Transverse colon (tissue), 4 donors: ENCODE measurements around the gene PLA2G4D.

Source experiments
- EP300 ChIP-seq: sonication (generic); formaldehyde crosslinking; IDR thresholded peaks from one replicate; pipeline ENCODE4 v1.6.1; 2017; ENCODE audit warnings: antibody characterized with exemption, low read depth
- POLR2A ChIP-seq: fragments of 450-650 bp; IDR thresholded peaks from one replicate; pipeline ENCODE4 v1.6.1; 2016; ENCODE audit warnings: antibody characterized with exemption, mild to moderate bottlenecking, moderate library complexity
- POLR2AphosphoS5 ChIP-seq, 3 donors: sonication (generic); formaldehyde crosslinking; IDR thresholded peaks; one replicate each; pipeline ENCODE4 v1.6.1; 2016; ENCODE audit warnings: antibody characterized with exemption in 3 of 3
- TF ChIP-seq, protein P1 (sequence below), 5 experiments: fragments of 200-600 bp in 3 of 5; fragments of 450-650 bp in 2 of 5; sonication (generic) in 3 of 5; IDR thresholded peaks; 1 replicate in 2 of 5; 2 replicates in 3 of 5; pipeline ENCODE4 v1.5.1; 2016 to 2017; ENCODE audit warnings: antibody characterized with exemption in 5 of 5, inconsistent platforms in 3 of 5, mild to moderate bottlenecking in 2 of 5, moderate library complexity in 1 of 5

DNA sequence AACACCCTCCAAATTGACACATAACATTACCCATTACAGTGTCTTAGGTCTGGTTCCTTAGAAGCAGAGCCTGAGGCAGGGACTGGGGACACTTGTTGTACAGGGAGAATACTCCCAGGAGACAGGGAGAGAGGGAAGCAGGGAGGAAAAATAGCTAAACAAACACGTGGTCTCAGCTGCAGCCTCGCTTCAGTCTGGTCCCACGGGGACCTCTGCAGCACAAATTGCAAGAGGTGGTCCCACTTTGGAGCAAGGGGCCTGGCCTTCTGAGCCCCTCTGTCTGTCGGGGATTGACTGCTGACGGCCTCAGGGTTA, 25.0 kb upstream of the PLA2G4D start:
- no peak for TF ChIP-seq POLR2A
- TF ChIP-seq, protein P1, sequence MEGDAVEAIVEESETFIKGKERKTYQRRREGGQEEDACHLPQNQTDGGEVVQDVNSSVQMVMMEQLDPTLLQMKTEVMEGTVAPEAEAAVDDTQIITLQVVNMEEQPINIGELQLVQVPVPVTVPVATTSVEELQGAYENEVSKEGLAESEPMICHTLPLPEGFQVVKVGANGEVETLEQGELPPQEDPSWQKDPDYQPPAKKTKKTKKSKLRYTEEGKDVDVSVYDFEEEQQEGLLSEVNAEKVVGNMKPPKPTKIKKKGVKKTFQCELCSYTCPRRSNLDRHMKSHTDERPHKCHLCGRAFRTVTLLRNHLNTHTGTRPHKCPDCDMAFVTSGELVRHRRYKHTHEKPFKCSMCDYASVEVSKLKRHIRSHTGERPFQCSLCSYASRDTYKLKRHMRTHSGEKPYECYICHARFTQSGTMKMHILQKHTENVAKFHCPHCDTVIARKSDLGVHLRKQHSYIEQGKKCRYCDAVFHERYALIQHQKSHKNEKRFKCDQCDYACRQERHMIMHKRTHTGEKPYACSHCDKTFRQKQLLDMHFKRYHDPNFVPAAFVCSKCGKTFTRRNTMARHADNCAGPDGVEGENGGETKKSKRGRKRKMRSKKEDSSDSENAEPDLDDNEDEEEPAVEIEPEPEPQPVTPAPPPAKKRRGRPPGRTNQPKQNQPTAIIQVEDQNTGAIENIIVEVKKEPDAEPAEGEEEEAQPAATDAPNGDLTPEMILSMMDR (IDR thresholded peaks at IDR 0.05), result no peak
- TF ChIP-seq EP300, result no peak
- TF ChIP-seq POLR2AphosphoS5 (IDR thresholded peaks at IDR 0.05), result no peak
